Measurements from ENCODE around the gene LDAH. TPM values are rescaled to one million over a fixed set of nuclear protein-coding genes. Genes with fewer than 3 reads are reported as not detected.

The LDAH gene
- total and polyA plus RNA-seq, 2 donors (not counting 3 experiments of a cell fraction or from before 2014, with no cell fraction given) = 12.3 to 24.0 TPM

DNA sequence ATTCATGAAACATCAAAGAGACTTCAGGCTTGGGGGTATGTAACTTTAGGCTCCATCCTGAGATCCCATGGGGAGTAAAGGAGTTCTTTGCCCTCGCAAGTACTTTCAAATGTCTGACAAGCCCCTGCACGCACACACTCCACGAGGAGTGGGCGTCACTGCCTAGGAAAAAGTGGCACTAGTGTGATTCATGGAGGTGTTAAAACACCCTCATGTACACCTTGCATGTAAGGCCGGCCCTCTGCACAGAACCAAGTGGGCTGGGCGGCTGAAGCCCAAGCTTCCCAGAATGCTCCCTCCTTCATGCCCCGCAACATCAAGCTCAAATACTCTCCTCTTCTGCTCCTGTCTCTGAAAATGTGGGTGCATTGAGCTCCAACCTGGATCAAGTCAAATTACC, 179.8 kb downstream of the LDAH start:
- Histone ChIP-seq H3K4me1 (ENCODE audit: control insufficient read depth, extremely low read depth, insufficient read depth, low read length) (peaks cover 8% of the 10 kb centered on the region), H3K9me3 (replicated peaks; ENCODE audit: control insufficient read depth, insufficient read depth, low read length) (no peaks in the 10 kb centered on the region), H4K20me1 (replicated peaks; ENCODE audit: control insufficient read depth, extremely low read depth, insufficient read depth, low read length) (no peaks in the 10 kb centered on the region), H3K9ac (replicated peaks; ENCODE audit: extremely low read depth, insufficient read depth, low read length) (no peak overlapping the region), H3K27ac (ENCODE audit: insufficient read depth, low read depth, low read length) (no peak overlapping the region), H3K27me3 (ENCODE audit: control insufficient read depth in 2 of 2, insufficient read depth in 2 of 2, low read length in 2 of 2) (no peaks in the 10 kb centered on the region), H3K36me3 (ENCODE audit: control insufficient read depth in 2 of 2, extremely low read depth in 1 of 2, insufficient read depth in 2 of 2, low read length in 2 of 2) (peaks cover 0 to 33% of the 10 kb centered on the region in 2 experiments), H3K79me2 (ENCODE audit: control insufficient read depth, insufficient read depth, low read length) (no peaks in the 10 kb centered on the region), H3K4me2 (ENCODE audit: insufficient read depth, low read length) (no peak overlapping the region), H3K4me3 (replicated peaks in 1 of 3; ENCODE audit: insufficient read depth in 1 of 3, low read depth in 1 of 3, low read length in 3 of 3) (no peak overlapping the region), H2AFZ (ENCODE audit: low read depth, low read length) (no peak overlapping the region), H3K9me1 (replicated peaks; ENCODE audit: control insufficient read depth, extremely low read depth, insufficient read depth, low read length) (no peaks in the 10 kb centered on the region)
- no peak for TF ChIP-seq POLR2AphosphoS5 (IDR thresholded peaks at IDR 0.05; ENCODE audit: insufficient read depth, low read depth, low read length)
- TF ChIP-seq EZH2 (IDR thresholded peaks at IDR 0.05; ENCODE audit: borderline replicate concordance, low read depth, low read length, severe bottlenecking) = no peak
- no peak for TF ChIP-seq GATA2 (IDR thresholded peaks at IDR 0.05; ENCODE audit: insufficient read depth, insufficient read length, low read depth, low read length)
- TF ChIP-seq FOS (IDR thresholded peaks at IDR 0.05; ENCODE audit: borderline replicate concordance, insufficient read depth, low read length) = no peak
- TF ChIP-seq, protein P1, sequence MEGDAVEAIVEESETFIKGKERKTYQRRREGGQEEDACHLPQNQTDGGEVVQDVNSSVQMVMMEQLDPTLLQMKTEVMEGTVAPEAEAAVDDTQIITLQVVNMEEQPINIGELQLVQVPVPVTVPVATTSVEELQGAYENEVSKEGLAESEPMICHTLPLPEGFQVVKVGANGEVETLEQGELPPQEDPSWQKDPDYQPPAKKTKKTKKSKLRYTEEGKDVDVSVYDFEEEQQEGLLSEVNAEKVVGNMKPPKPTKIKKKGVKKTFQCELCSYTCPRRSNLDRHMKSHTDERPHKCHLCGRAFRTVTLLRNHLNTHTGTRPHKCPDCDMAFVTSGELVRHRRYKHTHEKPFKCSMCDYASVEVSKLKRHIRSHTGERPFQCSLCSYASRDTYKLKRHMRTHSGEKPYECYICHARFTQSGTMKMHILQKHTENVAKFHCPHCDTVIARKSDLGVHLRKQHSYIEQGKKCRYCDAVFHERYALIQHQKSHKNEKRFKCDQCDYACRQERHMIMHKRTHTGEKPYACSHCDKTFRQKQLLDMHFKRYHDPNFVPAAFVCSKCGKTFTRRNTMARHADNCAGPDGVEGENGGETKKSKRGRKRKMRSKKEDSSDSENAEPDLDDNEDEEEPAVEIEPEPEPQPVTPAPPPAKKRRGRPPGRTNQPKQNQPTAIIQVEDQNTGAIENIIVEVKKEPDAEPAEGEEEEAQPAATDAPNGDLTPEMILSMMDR (IDR thresholded peaks at IDR 0.05; ENCODE audit: extremely low read depth in 1 of 2, insufficient read depth in 1 of 2, low read depth in 1 of 2, low read length in 2 of 2) = no peak
- no peak for TF ChIP-seq POLR2A (IDR thresholded peaks at IDR 0.05; ENCODE audit: low read depth, low read length)
- TF ChIP-seq JUN (IDR thresholded peaks at IDR 0.05; ENCODE audit: borderline replicate concordance, insufficient read depth, insufficient read length, low read depth) = no peak
- TF ChIP-seq MYC (IDR thresholded peaks at IDR 0.05; ENCODE audit: low read depth, low read length) = no peak
- TF ChIP-seq, protein P2, sequence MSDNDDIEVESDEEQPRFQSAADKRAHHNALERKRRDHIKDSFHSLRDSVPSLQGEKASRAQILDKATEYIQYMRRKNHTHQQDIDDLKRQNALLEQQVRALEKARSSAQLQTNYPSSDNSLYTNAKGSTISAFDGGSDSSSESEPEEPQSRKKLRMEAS (IDR thresholded peaks at IDR 0.05; ENCODE audit: insufficient read depth, insufficient read length) = no peak
- ChIA-PET POLR2A (interaction anchor here (1.1 to 1.9 kb wide), 3 partner anchors 193 to 196 kb away, joined by 3 to 12 read pairs (median 5); partner anchors contain the start of gene RHOB), CTCF (interaction anchor here (0.8 to 6.7 kb wide), 34 partner anchors 7 to 549 kb away, joined by 3 to 225 read pairs (median 6); partner anchors contain the start of genes HS1BP3 and RHOB)
- FAIRE-seq (no peak), DNase-seq (ENCODE audit: low read depth, low spot score) (no peak)
- intact Hi-C loops (cut with micrococcal nuclease) (loop anchor here (5.0 kb wide), 1 partner anchor 316 kb away; no protein-coding TSS in a partner anchor), dilution Hi-C loops (cut with MboI; ENCODE audit: extremely low pct_ligation_motif_present, low sequenced_read_pairs) (no loop called here)
- BruUV-seq (replicated peaks) = no TSS peak

Data from endothelial cell of umbilical vein (primary cell).